Panc1 (cell line): ENCODE data around the gene FSTL4.

ENCODE experiments used
- CTCF ChIP-seq: fragments of 450-650 bp; IDR thresholded peaks from 2 replicates; pipeline ENCODE4 v1.5.1; 2017; ENCODE audit warnings: mild to moderate bottlenecking
- POLR2AphosphoS5 ChIP-seq: IDR thresholded peaks from 2 replicates; pipeline ENCODE4 v1.6.1; 2012; ENCODE audit warnings: mild to moderate bottlenecking, low read depth, low read length, moderate library complexity
- REST ChIP-seq, 2 experiments: IDR thresholded peaks; 2 replicates each; pipeline ENCODE4 v1.6.1; 2011 to 2012; ENCODE audit warnings: low read depth in 2 of 2, control low read depth in 1 of 2, low read length in 1 of 2, mild to moderate bottlenecking in 1 of 2, moderate library complexity in 1 of 2; ENCODE audit not compliant: insufficient read depth in 1 of 2
- SIN3A ChIP-seq: IDR thresholded peaks from 2 replicates; pipeline ENCODE4 v1.6.1; 2012; ENCODE audit warnings: low read depth, mild to moderate bottlenecking, low read length, moderate library complexity, borderline replicate concordance; ENCODE audit not compliant: insufficient read depth

DNA sequence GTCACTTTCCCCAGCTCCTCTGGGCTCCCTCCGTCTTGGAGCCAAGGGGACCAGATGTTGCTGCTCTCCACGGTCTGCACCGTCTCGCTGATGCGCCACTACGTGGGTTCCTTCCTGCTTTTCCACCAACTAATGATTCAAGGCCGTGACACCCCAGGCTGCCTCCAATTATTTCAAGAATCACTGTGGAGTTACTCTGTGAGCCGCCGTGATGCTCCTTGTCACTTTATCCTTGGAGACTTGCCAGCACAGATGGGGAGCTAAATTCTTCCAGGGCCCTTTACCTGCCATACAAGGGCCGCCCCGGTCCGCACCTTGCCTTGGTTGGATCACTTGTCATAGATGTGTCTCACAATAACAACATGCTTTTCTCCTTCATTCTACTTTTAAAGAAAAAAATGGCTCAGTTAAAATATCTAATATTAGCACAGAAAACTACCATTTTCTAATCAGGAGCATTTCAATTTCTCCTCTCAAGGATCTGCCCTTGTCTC lies 202.0 kb downstream of the FSTL4 start:
- TF ChIP-seq CTCF (no peak), POLR2AphosphoS5 (no peak), REST (IDR thresholded peaks at IDR 0.05; ENCODE audit: insufficient read depth in 1 of 2, low read depth in 2 of 2, low read length in 1 of 2) (no peak), SIN3A (no peak)
